Hepatocyte (in vitro differentiated cells): ENCODE data around the gene HABP4. TPM values are rescaled to one million over a fixed set of nuclear protein-coding genes. Genes with fewer than 3 reads are reported as not detected.

Source experiments
- DNase-seq: peaks from one replicate; pipeline ENCODE4 v3.0.0-alpha.2; 2016; ENCODE audit warnings: low spot score
- H2AFZ ChIP-seq: fragments of 200-600 bp; sonication (generic); 2 replicates; pipeline ENCODE4 v1.6.0; 2016; ENCODE audit warnings: antibody characterized with exemption, mild to moderate bottlenecking
- H3K27ac ChIP-seq: fragments of 200-600 bp; sonication (generic); 2 replicates; pipeline ENCODE4 v1.5.1; 2016; ENCODE audit warnings: mild to moderate bottlenecking
- H3K27me3 ChIP-seq: fragments of 200-600 bp; sonication (generic); 2 replicates; pipeline ENCODE4 v1.6.1; 2016
- H3K36me3 ChIP-seq: fragments of 200-600 bp; sonication (generic); replicated peaks from 2 replicates; pipeline ENCODE4 v1.5.1; 2016; ENCODE audit warnings: low read depth; ENCODE audit not compliant: insufficient read depth
- H3K4me1 ChIP-seq: fragments of 200-600 bp; sonication (generic); 2 replicates; pipeline ENCODE4 v1.5.1; 2016; ENCODE audit warnings: mild to moderate bottlenecking, moderate library complexity; ENCODE audit not compliant: insufficient read depth
- H3K4me2 ChIP-seq: fragments of 200-600 bp; sonication (generic); 2 replicates; pipeline ENCODE4 v1.6.0; 2016
- H3K4me3 ChIP-seq: fragments of 200-600 bp; sonication (generic); 2 replicates; pipeline ENCODE4 v1.5.1; 2016; ENCODE audit warnings: mild to moderate bottlenecking
- H3K79me2 ChIP-seq: fragments of 200-600 bp; sonication (generic); 2 replicates; pipeline ENCODE4 v1.6.0; 2017; ENCODE audit warnings: mild to moderate bottlenecking
- H3K9me2 ChIP-seq: fragments of 200-600 bp; sonication (generic); replicated peaks from 2 replicates; pipeline ENCODE4 v1.6.0; 2017; ENCODE audit warnings: mild to moderate bottlenecking; ENCODE audit not compliant: insufficient read depth
- H3K9me3 ChIP-seq: fragments of 200-600 bp; sonication (generic); 2 replicates; pipeline ENCODE4 v1.5.1; 2016; ENCODE audit warnings: low read depth, mild to moderate bottlenecking
- H4K20me1 ChIP-seq: fragments of 200-600 bp; sonication (generic); 2 replicates; pipeline ENCODE4 v1.6.0; 2016; ENCODE audit warnings: mild to moderate bottlenecking; ENCODE audit not compliant: insufficient read depth, poor library complexity, severe bottlenecking
- EZH2 ChIP-seq: fragments of 200-600 bp; sonication (generic); IDR thresholded peaks from 2 replicates; pipeline ENCODE4 v1.6.1; 2016; ENCODE audit warnings: antibody characterized with exemption, mild to moderate bottlenecking, borderline replicate concordance
- EZH2phosphoT487 ChIP-seq: fragments of 200-600 bp; sonication (generic); IDR thresholded peaks from one replicate; pipeline ENCODE4 v1.6.1; 2018; ENCODE audit warnings: antibody characterized with exemption, mild to moderate bottlenecking, low read depth, moderate library complexity; ENCODE audit not compliant: unreplicated experiment, severe bottlenecking
- WGBS: methylation state at CpG from one replicate; pipeline ENCODE4 v1.1.6; 2016; ENCODE audit warnings: low lambda C conversion rate; ENCODE audit errors: missing lambda C conversion rate; 5-methylcytosine and 5-hydroxymethylcytosine counted together
- polyA plus RNA-seq: library from polyadenylated mRNA; unstranded; fragments of >200 nt; fragmentation: Nextera tagmentation; extraction: Ambion mirVana; gene quantifications from 2 replicates; pipeline ENCODE4 v1.2.1, GENCODE V29; 2016
- total RNA-seq: library from RNA; depleted of rRNA; stranded (reverse); fragments of >200 nt; gene quantifications from 2 replicates; pipeline ENCODE4 v1.2.3, GENCODE V29; 2014
- TF ChIP-seq, protein P1 (sequence below): fragments of 200-600 bp; sonication (generic); IDR thresholded peaks from 2 replicates; pipeline ENCODE4 v1.5.1; 2016; ENCODE audit warnings: antibody characterized with exemption, mild to moderate bottlenecking; ENCODE audit not compliant: poor library complexity

HABP4 gene
- total and polyA plus RNA-seq, 2 experiments from 2014 or later, result 13.1 to 24.8 TPM

DNA sequence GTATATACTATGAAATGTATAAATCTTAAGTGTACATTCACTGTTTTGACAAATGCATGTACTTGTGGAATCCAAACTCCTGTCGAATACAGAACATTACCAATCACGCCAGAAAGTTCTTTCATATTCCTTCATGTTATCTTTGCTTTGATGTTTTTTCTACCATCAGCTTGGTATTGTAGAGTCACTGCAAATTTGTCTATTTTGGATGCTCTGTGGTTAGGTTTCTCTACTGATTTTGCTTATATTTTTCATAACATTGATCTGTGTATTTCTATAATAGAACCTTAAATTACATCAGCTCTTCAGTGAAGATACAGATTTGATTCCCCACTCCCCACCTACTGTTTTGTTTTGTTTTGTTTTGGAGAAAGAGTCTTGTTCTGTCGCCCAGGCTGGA, 30.8 kb downstream of the HABP4 start:
- TF ChIP-seq EZH2phosphoT487 (no peak), EZH2 (no peak)
- TF ChIP-seq, protein P1, sequence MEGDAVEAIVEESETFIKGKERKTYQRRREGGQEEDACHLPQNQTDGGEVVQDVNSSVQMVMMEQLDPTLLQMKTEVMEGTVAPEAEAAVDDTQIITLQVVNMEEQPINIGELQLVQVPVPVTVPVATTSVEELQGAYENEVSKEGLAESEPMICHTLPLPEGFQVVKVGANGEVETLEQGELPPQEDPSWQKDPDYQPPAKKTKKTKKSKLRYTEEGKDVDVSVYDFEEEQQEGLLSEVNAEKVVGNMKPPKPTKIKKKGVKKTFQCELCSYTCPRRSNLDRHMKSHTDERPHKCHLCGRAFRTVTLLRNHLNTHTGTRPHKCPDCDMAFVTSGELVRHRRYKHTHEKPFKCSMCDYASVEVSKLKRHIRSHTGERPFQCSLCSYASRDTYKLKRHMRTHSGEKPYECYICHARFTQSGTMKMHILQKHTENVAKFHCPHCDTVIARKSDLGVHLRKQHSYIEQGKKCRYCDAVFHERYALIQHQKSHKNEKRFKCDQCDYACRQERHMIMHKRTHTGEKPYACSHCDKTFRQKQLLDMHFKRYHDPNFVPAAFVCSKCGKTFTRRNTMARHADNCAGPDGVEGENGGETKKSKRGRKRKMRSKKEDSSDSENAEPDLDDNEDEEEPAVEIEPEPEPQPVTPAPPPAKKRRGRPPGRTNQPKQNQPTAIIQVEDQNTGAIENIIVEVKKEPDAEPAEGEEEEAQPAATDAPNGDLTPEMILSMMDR, result no peak
- Histone ChIP-seq H2AFZ (no peak overlapping the region), H3K4me1 (no peaks in the 10 kb centered on the region), H3K36me3 (no peaks in the 10 kb centered on the region), H3K4me2 (no peak overlapping the region), H3K9me2 (no peaks in the 10 kb centered on the region), H3K4me3 (no peak overlapping the region), H3K79me2 (no peaks in the 10 kb centered on the region), H3K9me3 (no peaks in the 10 kb centered on the region), H3K27ac (no peak overlapping the region), H3K27me3 (no peaks in the 10 kb centered on the region), H4K20me1 (no peaks in the 10 kb centered on the region)
- no peak for DNase-seq
- WGBS, result 97% methylated on average over 3 of the region's 3 CpGs

DNA sequence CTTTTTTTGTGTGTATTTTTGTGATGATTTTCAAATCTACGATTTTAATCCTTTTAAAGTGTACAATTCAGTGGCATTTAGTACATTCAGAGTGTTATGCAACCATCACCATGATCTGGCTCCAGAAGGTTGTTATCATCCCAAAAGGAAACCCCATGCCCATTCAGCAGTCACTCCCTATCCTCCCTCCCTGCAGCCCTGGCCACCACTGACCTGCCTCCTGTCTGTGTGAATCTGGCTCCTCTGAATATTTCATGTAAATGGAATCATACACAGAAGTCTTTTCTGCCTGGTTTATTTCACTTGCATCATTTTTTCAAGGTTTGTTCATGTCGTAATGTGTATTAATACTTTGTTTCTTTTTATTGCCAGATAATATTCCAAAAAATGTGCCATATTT, 32.5 kb downstream of the HABP4 start:
- Histone ChIP-seq H3K9me3 (no peaks in the 10 kb centered on the region), H3K27me3 (no peaks in the 10 kb centered on the region), H2AFZ (no peak overlapping the region), H3K4me3 (no peak overlapping the region), H3K79me2 (no peaks in the 10 kb centered on the region), H3K4me1 (peaks cover 10% of the 10 kb centered on the region), H3K27ac (no peak overlapping the region), H3K4me2 (no peak overlapping the region), H3K9me2 (no peaks in the 10 kb centered on the region), H4K20me1 (no peaks in the 10 kb centered on the region), H3K36me3 (no peaks in the 10 kb centered on the region)
- DNase-seq, result no peak
- TF ChIP-seq EZH2 (no peak), EZH2phosphoT487 (no peak)
- TF ChIP-seq, protein P1, result no peak
- WGBS, result 97% methylated on average over 2 of the region's 2 CpGs

DNA sequence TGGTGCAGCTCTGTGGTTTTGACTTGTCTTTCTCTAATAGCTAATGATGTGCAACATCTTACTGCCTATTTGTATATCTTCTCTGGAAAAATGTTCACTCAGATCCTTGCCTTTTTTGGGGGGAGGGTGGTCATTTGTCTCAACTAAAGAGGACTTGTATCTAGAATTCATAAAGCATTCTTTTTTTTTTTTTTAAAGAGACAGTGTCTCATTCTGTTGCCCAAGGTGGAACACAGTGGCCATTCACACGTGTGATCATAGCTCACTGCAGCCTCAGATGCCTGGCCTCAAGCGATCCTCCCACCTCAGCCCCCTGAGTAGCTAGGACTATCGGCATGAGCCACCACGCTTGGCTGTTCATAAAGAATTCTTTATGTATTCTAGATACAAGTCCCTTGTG, 33.2 kb downstream of the HABP4 start:
- H3K27me3 ChIP-seq, result no peaks in the 10 kb centered on the region
- 96% methylated on average over 4 of the region's 4 CpGs for WGBS
- H3K4me1 ChIP-seq, result peaks cover 10% of the 10 kb centered on the region
- H2AFZ ChIP-seq, result no peak overlapping the region
- no peaks in the 10 kb centered on the region for H3K79me2 ChIP-seq
- TF ChIP-seq, protein P1, result no peak
- no peak for TF ChIP-seq EZH2phosphoT487
- TF ChIP-seq EZH2, result no peak
- no peak for DNase-seq
- H3K9me2 ChIP-seq, result no peaks in the 10 kb centered on the region
- no peak overlapping the region for H3K4me3 ChIP-seq
- H4K20me1 ChIP-seq, result no peaks in the 10 kb centered on the region
- no peak overlapping the region for H3K27ac ChIP-seq
- H3K4me2 ChIP-seq, result no peak overlapping the region
- no peaks in the 10 kb centered on the region for H3K36me3 ChIP-seq
- H3K9me3 ChIP-seq, result no peaks in the 10 kb centered on the region
